GM12878 (cell line): ENCODE measurements around the gene LAT. TPM values are rescaled to one million over a fixed set of nuclear protein-coding genes. Genes with fewer than 3 reads are reported as not detected.

Experiments used
- ATAC-seq: fragments of 200-7000 bp; cut with Tn5 transposase; 3 replicates; pipeline ENCODE4 v1.9.1; 2020; ENCODE audit warnings: mild to moderate bottlenecking, moderate library complexity
- BruUV-seq: library from RNA; stranded (reverse); fragments of 400-500 nt; replicated peaks from 2 replicates; lab custom pipeline; 2021; lab: Mats Ljungman, UMichigan
- CTCF ChIA-PET: fragments of 300-600 bp; sonication (Branson Sonifier 250); formaldehyde crosslinking; extraction: SDS; loops from one replicate; lab custom pipeline; 2021; ENCODE audit warnings: inconsistent platforms; lab: Yijun Ruan, JAX
- POLR2A ChIA-PET: fragments of 350-600 bp; formaldehyde crosslinking; extraction: SDS; loops from one replicate; lab custom pipeline; 2021; ENCODE audit warnings: inconsistent platforms; lab: Charles Lee
- RAD21 ChIA-PET: fragments of 300-600 bp; sonication (Branson Sonifier 250); formaldehyde crosslinking; loops from one replicate; lab custom pipeline; 2023; ENCODE audit warnings: antibody characterized with exemption; ENCODE audit not compliant: unreplicated experiment; lab: Charles Lee
- SMC1A ChIA-PET: fragments of 300-600 bp; sonication (Branson Sonifier 250); formaldehyde crosslinking; loops from one replicate; lab custom pipeline; 2023; ENCODE audit not compliant: unreplicated experiment, uncharacterized antibody; lab: Charles Lee
- DNase-seq: peaks from one replicate; pipeline ENCODE4 v3.0.0-alpha.2; 2011; ENCODE audit warnings: low read depth, low spot score
- FAIRE-seq: peaks from 3 replicates; lab custom pipeline; 2011; peaks lifted over from hg19 to GRCh38; lab: Jason Lieb, UNC
- H2AFZ ChIP-seq: 2 replicates; pipeline ENCODE4 v1.6.0; 2011; ENCODE audit warnings: low read depth, low read length, control low read depth; ENCODE audit not compliant: control insufficient read depth
- H3K27ac ChIP-seq: 2 replicates; pipeline ENCODE4 v1.5.1; 2011; ENCODE audit warnings: control low read depth; ENCODE audit not compliant: control insufficient read depth, insufficient read depth
- H3K27me3 ChIP-seq, 2 experiments: replicated peaks in 1 of 2; 2 replicates each; pipeline versions ENCODE4 v1.6.0 to v1.6.1; 2011; ENCODE audit warnings: low read length in 1 of 2; ENCODE audit not compliant: control insufficient read depth in 2 of 2, insufficient read depth in 2 of 2
- H3K36me3 ChIP-seq, 2 experiments: 2 replicates each; pipeline ENCODE4 v1.5.1; 2011; ENCODE audit warnings: low read length in 1 of 2; ENCODE audit not compliant: control insufficient read depth in 2 of 2, insufficient read depth in 2 of 2
- H3K4me1 ChIP-seq: 2 replicates; pipeline ENCODE4 v1.6.1; 2011; ENCODE audit warnings: mild to moderate bottlenecking, low read length, moderate library complexity, mixed read lengths; ENCODE audit not compliant: control insufficient read depth, insufficient read depth
- H3K4me2 ChIP-seq: 2 replicates; pipeline ENCODE4 v1.6.0; 2011; ENCODE audit warnings: control low read depth; ENCODE audit not compliant: control insufficient read depth, insufficient read depth
- H3K4me3 ChIP-seq: fragments of 200-600 bp; sonication (generic); 2 replicates; pipeline ENCODE4 v1.5.1; 2016
- H3K79me2 ChIP-seq: 2 replicates; pipeline ENCODE4 v1.6.0; 2011; ENCODE audit warnings: low read length; ENCODE audit not compliant: control insufficient read depth, insufficient read depth
- H3K9ac ChIP-seq: 2 replicates; pipeline ENCODE4 v1.8.0; 2011; ENCODE audit warnings: low read length, control low read depth, mixed read lengths; ENCODE audit not compliant: control insufficient read depth, insufficient read depth
- H3K9me3 ChIP-seq: replicated peaks from 3 replicates; pipeline ENCODE4 v1.5.1; 2011; ENCODE audit warnings: mild to moderate bottlenecking, low read length; ENCODE audit not compliant: control insufficient read depth, insufficient read depth
- H4K20me1 ChIP-seq: 2 replicates; pipeline ENCODE4 v1.6.0; 2011; ENCODE audit not compliant: control insufficient read depth, insufficient read depth
- ATF7 ChIP-seq: fragments of 450-650 bp; IDR thresholded peaks from 2 replicates; pipeline ENCODE4 v1.6.1; 2016; ENCODE audit warnings: low read depth, mild to moderate bottlenecking
- CBX3 ChIP-seq: fragments of 200-600 bp; sonication (generic); IDR thresholded peaks from 2 replicates; pipeline ENCODE4 v1.6.1; 2016; ENCODE audit warnings: low read depth, borderline replicate concordance
- CBX5 ChIP-seq: sonication (generic); IDR thresholded peaks from 2 replicates; pipeline ENCODE4 v1.6.1; 2016; ENCODE audit warnings: low read depth, moderate library complexity, mild to moderate bottlenecking, inconsistent platforms
- CEBPZ ChIP-seq: fragments of 150-350 bp; IDR thresholded peaks from 2 replicates; pipeline ENCODE4 v1.6.1; 2016; ENCODE audit warnings: low read depth, low read length
- ESRRA ChIP-seq: IDR thresholded peaks from 2 replicates; pipeline ENCODE4 v1.6.1; 2012; ENCODE audit warnings: mild to moderate bottlenecking, low read length, improper control_type of control experiment
- FOS ChIP-seq: IDR thresholded peaks from 3 replicates; pipeline ENCODE4 v1.6.1; 2011; ENCODE audit warnings: borderline replicate concordance; ENCODE audit not compliant: insufficient read length; ENCODE audit errors: extremely low read depth
- KAT2A ChIP-seq: conservative IDR thresholded peaks from 2 replicates; pipeline ENCODE4 v1.6.1; 2011; ENCODE audit warnings: low read depth, low read length; ENCODE audit not compliant: control insufficient read depth
- MEF2A ChIP-seq: IDR thresholded peaks from 2 replicates; pipeline ENCODE4 v1.6.1; 2011; ENCODE audit warnings: low read depth, mild to moderate bottlenecking, low read length, moderate library complexity; ENCODE audit not compliant: insufficient read depth
- RB1 ChIP-seq: fragments of 450-650 bp; formaldehyde crosslinking; IDR thresholded peaks from 2 replicates; pipeline ENCODE4 v1.6.1; 2017; ENCODE audit warnings: mild to moderate bottlenecking, borderline replicate concordance
- SIX5 ChIP-seq: IDR thresholded peaks from 2 replicates; pipeline ENCODE4 v1.6.1; 2011; ENCODE audit warnings: mild to moderate bottlenecking, low read depth, low read length, moderate library complexity; ENCODE audit not compliant: severe bottlenecking
- TAF1 ChIP-seq: IDR thresholded peaks from 2 replicates; pipeline ENCODE4 v1.6.1; 2011; ENCODE audit warnings: mild to moderate bottlenecking, low read depth, low read length, borderline replicate concordance
- ZZZ3 ChIP-seq: IDR thresholded peaks from 2 replicates; pipeline ENCODE4 v1.6.1; 2011; ENCODE audit warnings: low read depth; ENCODE audit not compliant: control insufficient read depth, insufficient read length
- WGBS: methylation state at CpG from one replicate; pipeline ENCODE4 v1.1.6; 2016; ENCODE audit warnings: low lambda C conversion rate; ENCODE audit not compliant: insufficient replicate concordance, insufficient coverage; ENCODE audit errors: missing lambda C conversion rate; 5-methylcytosine and 5-hydroxymethylcytosine counted together
- in situ Hi-C: fragments of 300-500 bp; cut with MboI; formaldehyde crosslinking; loops from 9 replicates; pipeline ENCODE4 v1.14.3; 2018; ENCODE audit warnings: mixed read lengths
- intact Hi-C: fragments of 100-400 bp; cut with micrococcal nuclease; formaldehyde crosslinking; loops from one replicate; pipeline ENCODE4 v1.14.2; 2022; ENCODE audit not compliant: unreplicated experiment
- polyA plus RNA-seq, 11 experiments: library from polyadenylated mRNA; depleted of rRNA in 4 of 11; unstranded in 6 of 11; stranded (reverse) in 5 of 11; fragments of >200 nt; fragmentation: Nextera tagmentation in 4 of 11; fragmentation: Illumina TruSeq in 1 of 11; extraction: Ambion mirVana in 4 of 11; extraction: Trizol in 1 of 11; gene quantifications; 1 replicate in 1 of 11; 2 replicates in 10 of 11; pipeline versions ENCODE4 v1.2.1 to v1.2.3, GENCODE V29; 2011 to 2016; ENCODE audit warnings: inconsistent platforms in 2 of 11, missing spikeins in 2 of 11, low read depth in 1 of 11
- total RNA-seq, 4 experiments: library from RNA; depleted of rRNA in 3 of 4; stranded (reverse); fragments of >200 nt in 3 of 4; fragmentation: Illumina TruSeq in 1 of 4; extraction: Trizol in 1 of 4; gene quantifications; 2 replicates each; pipeline versions ENCODE4 v1.2.1 to v1.2.3, GENCODE V29; 2013 to 2021

Gene LAT
- total and polyA plus RNA-seq, 10 of the 15 experiments (the other 5 are each of a cell fraction or from before 2014, with no cell fraction given): 0.39 to 6.9 (median 2.0) TPM

DNA sequence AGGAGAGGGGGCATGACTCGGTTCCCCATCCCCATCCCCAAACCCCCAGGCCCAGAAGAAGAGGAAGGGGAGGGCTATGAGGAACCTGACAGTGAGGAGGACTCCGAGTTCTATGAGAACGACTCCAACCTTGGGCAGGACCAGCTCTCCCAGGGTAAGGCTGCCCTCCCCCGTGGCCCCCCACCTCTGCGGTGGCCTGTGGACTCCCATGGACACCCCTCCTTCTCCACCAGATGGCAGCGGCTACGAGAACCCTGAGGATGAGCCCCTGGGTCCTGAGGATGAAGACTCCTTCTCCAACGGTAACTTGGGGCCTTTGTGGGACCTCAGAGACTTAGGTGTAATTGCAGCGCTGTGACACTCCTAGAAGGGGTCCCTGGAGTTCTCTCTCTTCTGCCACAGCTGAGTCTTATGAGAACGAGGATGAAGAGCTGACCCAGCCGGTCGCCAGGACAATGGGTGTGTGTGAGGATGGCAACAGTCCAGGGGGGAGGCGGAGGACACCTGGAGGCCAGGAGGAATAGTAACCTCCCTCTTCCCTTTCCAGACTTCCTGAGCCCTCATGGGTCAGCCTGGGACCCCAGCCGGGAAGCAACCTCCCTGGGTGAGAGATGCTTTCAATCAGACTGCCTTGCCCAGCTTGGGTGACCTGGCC, 47.5 kb upstream of the LAT start:
- H3K79me2 ChIP-seq: peaks cover 12% of the 10 kb centered on the region
- FAIRE-seq (no peak), DNase-seq (no peak), ATAC-seq (no peak)
- in situ Hi-C loops (no loop called here), intact Hi-C loops (no loop called here)
- ChIA-PET RAD21 (interaction anchor here (1.1 to 2.0 kb wide), 2 partner anchors 14 to 75 kb away, joined by 4 to 7 read pairs; no protein-coding TSS in a partner anchor), POLR2A (no interaction called here), CTCF (no interaction called here), SMC1A (interaction anchor here (2.8 kb wide), 1 partner anchor 14 kb away, joined by 13 read pairs; no protein-coding TSS in a partner anchor)
- H4K20me1 ChIP-seq: no peaks in the 10 kb centered on the region
- 98% methylated on average over 13 of the region's 14 CpGs for WGBS
- no peak overlapping the region for H3K27ac ChIP-seq
- peaks cover 0 to 6% of the 10 kb centered on the region in 2 experiments; a peak in 1 of 4 replicates for H3K36me3 ChIP-seq
- H3K9ac ChIP-seq: no peak overlapping the region
- TF ChIP-seq KAT2A: no peak
- TF ChIP-seq CBX3: no peak
- TF ChIP-seq CBX5: no peak
- no peak for TF ChIP-seq ESRRA
- TF ChIP-seq RB1: no peak
- no peak for TF ChIP-seq SIX5
- TF ChIP-seq ZZZ3: no peak
- TF ChIP-seq MEF2A: no peak
- TF ChIP-seq ATF7: no peak
- TF ChIP-seq FOS: no peak
- no peak for TF ChIP-seq CEBPZ
- no peak for TF ChIP-seq TAF1
- H3K4me1 ChIP-seq: no peaks in the 10 kb centered on the region; the same call in 1 of the 2 replicates
- H3K4me2 ChIP-seq: no peak overlapping the region
- BruUV-seq: no TSS peak
- H3K4me3 ChIP-seq: no peak overlapping the region
- H2AFZ ChIP-seq: no peak overlapping the region
- H3K27me3 ChIP-seq: no peaks in the 10 kb centered on the region
- no peaks in the 10 kb centered on the region for H3K9me3 ChIP-seq
